ENCODE results near the gene TM4SF20.

Gene TM4SF20

GRCh38 chr2:227340106-227340505 is 39.0 kb downstream of the TM4SF20 start:
- Histone ChIP-seq H3K9me2 (ENCODE audit: low read depth, low read length) (no peaks in the 10 kb centered on the region), H3K9me3 (ENCODE audit: low read length) (no peaks in the 10 kb centered on the region), H3K4me3 (ENCODE audit: low read depth, low read length, poor library complexity, severe bottlenecking) (no peak overlapping the region), H3K27ac (ENCODE audit: low read depth, low read length, poor library complexity, severe bottlenecking) (no peak overlapping the region), H3K79me2 (ENCODE audit: insufficient read depth, low read length) (no peaks in the 10 kb centered on the region), H4K20me1 (ENCODE audit: insufficient read depth, low read length) (no peaks in the 10 kb centered on the region), H3K36me3 (ENCODE audit: insufficient read depth, low read length) (peaks cover 47% of the 10 kb centered on the region), H3F3A (ENCODE audit: insufficient read depth, low read length) (no peaks in the 10 kb centered on the region), H3K27me3 (ENCODE audit: insufficient read depth, low read length) (no peaks in the 10 kb centered on the region), H2AFZ (ENCODE audit: low read length) (no peak overlapping the region), H3K4me1 (ENCODE audit: insufficient read depth, low read length, severe bottlenecking) (no peaks in the 10 kb centered on the region), H3K9ac (ENCODE audit: low read length) (no peak overlapping the region), H3K4me2 (ENCODE audit: low read length) (no peak overlapping the region)
- no peak for TF ChIP-seq EZH2 (IDR thresholded peaks at IDR 0.05; ENCODE audit: borderline replicate concordance, low read length)
- TF ChIP-seq, protein P1, sequence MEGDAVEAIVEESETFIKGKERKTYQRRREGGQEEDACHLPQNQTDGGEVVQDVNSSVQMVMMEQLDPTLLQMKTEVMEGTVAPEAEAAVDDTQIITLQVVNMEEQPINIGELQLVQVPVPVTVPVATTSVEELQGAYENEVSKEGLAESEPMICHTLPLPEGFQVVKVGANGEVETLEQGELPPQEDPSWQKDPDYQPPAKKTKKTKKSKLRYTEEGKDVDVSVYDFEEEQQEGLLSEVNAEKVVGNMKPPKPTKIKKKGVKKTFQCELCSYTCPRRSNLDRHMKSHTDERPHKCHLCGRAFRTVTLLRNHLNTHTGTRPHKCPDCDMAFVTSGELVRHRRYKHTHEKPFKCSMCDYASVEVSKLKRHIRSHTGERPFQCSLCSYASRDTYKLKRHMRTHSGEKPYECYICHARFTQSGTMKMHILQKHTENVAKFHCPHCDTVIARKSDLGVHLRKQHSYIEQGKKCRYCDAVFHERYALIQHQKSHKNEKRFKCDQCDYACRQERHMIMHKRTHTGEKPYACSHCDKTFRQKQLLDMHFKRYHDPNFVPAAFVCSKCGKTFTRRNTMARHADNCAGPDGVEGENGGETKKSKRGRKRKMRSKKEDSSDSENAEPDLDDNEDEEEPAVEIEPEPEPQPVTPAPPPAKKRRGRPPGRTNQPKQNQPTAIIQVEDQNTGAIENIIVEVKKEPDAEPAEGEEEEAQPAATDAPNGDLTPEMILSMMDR (IDR thresholded peaks at IDR 0.05; ENCODE audit: low read length): no peak

GRCh38 chr2:227339098-227339599 is 40.0 kb downstream of the TM4SF20 start:
- Histone ChIP-seq H3K9ac (ENCODE audit: low read length) (no peak overlapping the region), H3K27ac (ENCODE audit: low read depth, low read length, poor library complexity, severe bottlenecking) (no peak overlapping the region), H2AFZ (ENCODE audit: low read length) (no peak overlapping the region), H3K27me3 (ENCODE audit: insufficient read depth, low read length) (no peaks in the 10 kb centered on the region), H3K4me1 (ENCODE audit: insufficient read depth, low read length, severe bottlenecking) (no peaks in the 10 kb centered on the region), H4K20me1 (ENCODE audit: insufficient read depth, low read length) (no peaks in the 10 kb centered on the region), H3K9me3 (ENCODE audit: low read length) (no peaks in the 10 kb centered on the region), H3K79me2 (ENCODE audit: insufficient read depth, low read length) (no peaks in the 10 kb centered on the region), H3K4me2 (ENCODE audit: low read length) (no peak overlapping the region), H3K36me3 (ENCODE audit: insufficient read depth, low read length) (peaks cover 54% of the 10 kb centered on the region), H3K9me2 (ENCODE audit: low read depth, low read length) (no peaks in the 10 kb centered on the region), H3K4me3 (ENCODE audit: low read depth, low read length, poor library complexity, severe bottlenecking) (no peak overlapping the region), H3F3A (ENCODE audit: insufficient read depth, low read length) (no peaks in the 10 kb centered on the region)
- no peak for TF ChIP-seq EZH2 (IDR thresholded peaks at IDR 0.05; ENCODE audit: borderline replicate concordance, low read length)
- TF ChIP-seq, protein P1 (IDR thresholded peaks at IDR 0.05; ENCODE audit: low read length): no peak

DNA sequence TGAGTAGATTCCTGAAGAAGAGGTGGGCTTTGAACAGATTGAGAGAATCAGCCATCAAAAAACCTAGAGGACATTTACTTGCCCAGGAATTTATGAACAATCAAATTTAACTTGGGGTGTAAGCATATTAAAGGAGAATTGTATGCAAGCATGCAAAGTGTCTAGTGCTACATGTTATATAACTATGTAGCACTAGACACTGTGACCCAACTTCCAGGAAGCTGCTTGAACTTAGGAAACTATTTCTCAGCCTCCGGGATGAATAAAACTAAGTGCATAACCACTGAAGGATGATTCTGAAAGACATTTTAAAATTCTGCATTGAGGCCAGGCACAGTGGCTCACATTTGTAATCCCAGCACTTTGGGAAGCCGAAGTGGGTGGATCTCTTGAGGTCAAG is 41.7 kb downstream of the TM4SF20 start:
- H3F3A ChIP-seq (ENCODE audit: insufficient read depth, low read length): no peaks in the 10 kb centered on the region
- TF ChIP-seq, protein P1 (IDR thresholded peaks at IDR 0.05; ENCODE audit: low read length): no peak
- no peak for TF ChIP-seq EZH2 (IDR thresholded peaks at IDR 0.05; ENCODE audit: borderline replicate concordance, low read length)
- no peak overlapping the region for H3K27ac ChIP-seq (ENCODE audit: low read depth, low read length, poor library complexity, severe bottlenecking)
- no peaks in the 10 kb centered on the region for H3K4me1 ChIP-seq (ENCODE audit: insufficient read depth, low read length, severe bottlenecking)
- H3K36me3 ChIP-seq (ENCODE audit: insufficient read depth, low read length): peaks cover 61% of the 10 kb centered on the region
- H3K9me3 ChIP-seq (ENCODE audit: low read length): no peaks in the 10 kb centered on the region
- no peak overlapping the region for H3K9ac ChIP-seq (ENCODE audit: low read length)
- H3K79me2 ChIP-seq (ENCODE audit: insufficient read depth, low read length): no peaks in the 10 kb centered on the region
- no peaks in the 10 kb centered on the region for H4K20me1 ChIP-seq (ENCODE audit: insufficient read depth, low read length)
- no peaks in the 10 kb centered on the region for H3K27me3 ChIP-seq (ENCODE audit: insufficient read depth, low read length)
- no peak overlapping the region for H2AFZ ChIP-seq (ENCODE audit: low read length)
- H3K9me2 ChIP-seq (ENCODE audit: low read depth, low read length): no peaks in the 10 kb centered on the region
- no peak overlapping the region for H3K4me2 ChIP-seq (ENCODE audit: low read length)
- H3K4me3 ChIP-seq (ENCODE audit: low read depth, low read length, poor library complexity, severe bottlenecking): no peak overlapping the region
